ENCODE data around the gene LRFN2.

LRFN2 gene

GRCh38 chr6:40352527-40353170, 234.5 kb downstream of the LRFN2 start:
- no peak for DNase-seq (ENCODE audit: low spot score)
- in situ Hi-C loops (cut with MboI; ENCODE audit: low sequenced_read_pairs, unreplicated experiment): no loop called here
- TF ChIP-seq CTCF (IDR thresholded peaks at IDR 0.05; ENCODE audit: borderline replicate concordance, control extremely low read depth, extremely low read depth, insufficient read depth, missing control alignments): no peak

- no peak for DNase-seq (ENCODE audit: low spot score)
- TF ChIP-seq CTCF (IDR thresholded peaks at IDR 0.05; ENCODE audit: borderline replicate concordance, control extremely low read depth, extremely low read depth, insufficient read depth, missing control alignments): no peak
- in situ Hi-C loops (cut with MboI; ENCODE audit: low sequenced_read_pairs, unreplicated experiment): no loop called here
These were observed 235.2 kb downstream of the LRFN2 start for GRCh38 chr6:40352006-40352405.

DNA sequence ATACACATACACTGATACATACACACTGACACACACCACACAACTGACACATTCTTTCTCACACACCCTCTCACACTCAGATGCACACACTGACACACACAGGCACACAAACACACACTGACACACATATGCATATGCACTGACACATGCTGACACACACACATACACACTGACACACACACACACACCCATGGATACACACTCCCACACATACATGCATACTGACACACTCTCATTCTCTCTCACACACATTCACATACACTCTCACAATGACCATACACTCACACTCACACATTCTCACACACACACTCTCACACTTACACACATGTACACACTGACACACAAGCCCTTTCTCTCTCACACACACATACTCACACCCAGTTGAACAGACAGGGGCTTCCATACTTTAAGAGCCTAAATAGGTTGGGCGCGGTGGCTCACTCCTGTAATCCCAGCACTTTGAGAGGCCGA, 236.4 kb downstream of the LRFN2 start:
- in situ Hi-C loops (cut with MboI; ENCODE audit: low sequenced_read_pairs, unreplicated experiment): no loop called here
- TF ChIP-seq CTCF (IDR thresholded peaks at IDR 0.05; ENCODE audit: borderline replicate concordance, control extremely low read depth, extremely low read depth, insufficient read depth, missing control alignments): no peak
- DNase-seq (ENCODE audit: low spot score): no peak

DNA sequence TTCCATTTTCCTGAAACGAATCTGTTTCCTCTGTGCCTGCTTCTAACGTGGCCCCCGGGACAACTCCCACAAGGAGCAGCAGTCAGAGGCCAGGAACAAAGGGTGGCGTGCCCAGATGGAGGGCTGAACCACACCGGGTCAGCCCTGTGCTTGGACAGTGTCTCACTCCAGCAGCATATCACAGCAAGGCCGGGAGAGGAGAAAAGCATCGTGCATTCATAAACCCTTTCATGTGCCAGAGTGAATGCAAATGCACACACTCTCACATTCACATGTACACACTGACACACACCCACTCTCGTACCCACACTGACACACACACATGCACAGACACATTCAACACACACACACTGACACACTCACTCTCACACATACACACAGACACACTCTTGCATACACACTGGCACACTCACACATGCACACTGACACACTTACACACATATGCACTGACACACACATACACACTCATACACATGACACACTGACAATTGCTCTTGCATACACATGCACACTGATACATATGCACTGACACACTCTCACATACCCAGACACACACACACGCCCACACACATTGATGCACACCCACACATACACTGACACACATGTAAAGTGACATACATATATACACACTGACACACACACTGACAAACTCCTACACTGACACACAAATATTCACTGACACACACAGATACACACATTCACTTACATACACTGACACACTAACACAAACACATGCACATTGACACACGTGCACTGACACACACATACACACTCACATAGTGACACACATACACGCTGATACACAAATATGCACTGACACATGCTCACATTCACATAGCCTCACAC, 237.0 kb downstream of the LRFN2 start:
- no peak for DNase-seq (ENCODE audit: low spot score)
- in situ Hi-C loops (cut with MboI; ENCODE audit: low sequenced_read_pairs, unreplicated experiment): no loop called here

GRCh38 chr6:40349123-40349900, 237.9 kb downstream of the LRFN2 start:
- in situ Hi-C loops (cut with MboI; ENCODE audit: low sequenced_read_pairs, unreplicated experiment): no loop called here

More for the DNA sequence above, 237.0 kb downstream of the LRFN2 start:
- TF ChIP-seq CTCF (IDR thresholded peaks at IDR 0.05; ENCODE audit: borderline replicate concordance, control extremely low read depth, extremely low read depth, insufficient read depth, missing control alignments): no peak

More at GRCh38 chr6:40349123-40349900, 237.9 kb downstream of the LRFN2 start:
- DNase-seq (ENCODE audit: low spot score): no peak
- TF ChIP-seq CTCF (IDR thresholded peaks at IDR 0.05; ENCODE audit: borderline replicate concordance, control extremely low read depth, extremely low read depth, insufficient read depth, missing control alignments): no peak
